Stimulated activated CD4-positive, alpha-beta T cell treated with anti-CD3 and anti-CD28 coated beads, Interleukin-4, amount 100 ng/mL, for 4 hours (primary cell): ENCODE data around the gene HIF1AN.
A peak's percentile ranks its signal among the peaks of the same experiment; 100 is the strongest.

Source experiments
- DNase-seq, 2 experiments: peaks; one replicate each; pipeline ENCODE4 v3.0.0-alpha.2; 2020

HIF1AN gene

DNA sequence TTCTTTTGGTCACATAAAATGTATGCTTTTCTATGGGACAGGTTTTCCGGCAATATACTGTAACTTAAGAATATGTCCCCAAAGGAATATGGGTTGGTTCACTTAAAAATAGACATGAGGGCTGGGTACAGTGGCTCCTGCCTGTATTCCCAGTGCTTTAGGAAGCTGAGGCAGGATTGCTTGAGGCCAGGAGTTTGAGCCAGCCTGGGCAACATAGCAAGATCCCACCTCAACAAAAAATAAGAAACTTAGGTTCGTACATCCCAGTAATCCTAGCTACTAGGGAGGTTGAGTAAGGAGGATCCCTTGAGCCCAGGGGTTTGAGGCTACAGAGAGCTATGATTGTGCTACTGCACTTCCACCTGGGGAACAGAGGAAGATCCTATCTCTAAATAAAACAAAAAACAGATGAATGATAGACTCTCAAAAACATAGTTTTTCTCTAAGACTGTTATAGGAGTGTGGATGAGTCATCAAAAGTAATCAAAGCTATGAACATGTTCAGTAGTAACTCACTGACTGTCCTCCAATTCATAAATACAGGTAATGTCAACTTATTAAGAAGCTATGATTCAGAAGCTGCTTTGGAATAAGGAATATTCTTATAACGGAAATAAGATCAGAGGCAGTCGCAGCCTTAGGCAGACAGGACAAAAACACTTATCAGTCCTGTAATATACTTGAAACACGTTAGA lies 13.5 kb upstream of the HIF1AN start:
- no peak for DNase-seq

DNA sequence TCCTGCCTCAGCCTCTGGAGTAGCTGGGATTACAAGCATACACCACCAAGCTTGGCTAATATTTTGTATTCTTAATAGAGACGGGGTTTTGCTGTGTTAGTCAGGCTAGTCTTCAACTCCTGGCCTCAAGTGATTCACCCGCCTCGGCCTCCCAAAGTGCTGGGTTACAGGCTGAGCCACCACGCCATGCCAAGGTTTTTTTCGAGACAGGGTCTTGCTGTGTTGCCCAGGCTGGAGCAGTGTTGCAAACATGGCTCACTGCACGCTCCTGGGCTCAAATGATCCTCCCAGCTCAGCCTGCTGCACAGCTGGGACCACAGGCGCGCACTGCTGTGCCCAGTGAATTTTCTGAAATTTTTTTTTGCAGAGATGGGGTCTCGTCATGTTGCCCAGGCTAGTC lies 12.8 kb upstream of the HIF1AN start:
- no peak for DNase-seq

DNA sequence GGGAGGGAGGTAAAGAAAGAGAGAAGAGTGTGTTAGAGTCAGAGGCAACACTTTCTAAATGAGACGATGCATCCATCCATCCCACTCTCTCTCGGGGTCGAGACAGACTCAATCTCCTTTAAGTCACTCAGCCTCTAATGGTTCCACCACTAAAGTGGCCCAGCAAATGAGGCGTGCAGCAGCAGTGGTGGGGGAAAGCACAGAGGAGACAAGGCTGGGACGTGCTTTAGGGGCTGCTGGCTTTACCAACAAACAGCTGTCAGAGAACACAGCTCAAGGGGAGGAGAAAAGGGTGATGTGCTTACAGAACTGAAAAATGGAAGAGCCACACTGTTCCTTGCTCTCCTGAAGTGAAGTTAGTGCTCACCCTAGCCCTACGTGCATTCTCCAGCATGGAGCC lies 11.5 kb upstream of the HIF1AN start:
- DNase-seq, result no peak

DNA sequence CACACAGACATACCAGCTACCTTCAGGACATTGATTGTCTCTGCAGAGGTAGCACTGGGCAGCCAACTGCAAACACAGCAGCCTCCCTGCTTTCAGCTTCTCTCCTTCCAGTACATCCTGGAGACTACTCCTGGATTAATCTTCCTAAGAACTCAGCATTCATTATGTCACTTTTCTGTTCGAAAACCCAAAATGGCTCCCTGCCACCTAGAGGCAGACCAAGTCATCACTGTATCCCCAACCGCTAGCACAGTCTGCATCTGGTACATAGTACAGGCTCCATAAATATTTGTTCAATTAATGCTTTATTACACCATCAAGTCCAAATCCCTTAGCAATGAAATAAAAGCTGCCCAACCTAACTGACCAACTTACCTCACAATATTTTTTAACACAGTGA lies 11.1 kb upstream of the HIF1AN start:
- no peak for DNase-seq

DNA sequence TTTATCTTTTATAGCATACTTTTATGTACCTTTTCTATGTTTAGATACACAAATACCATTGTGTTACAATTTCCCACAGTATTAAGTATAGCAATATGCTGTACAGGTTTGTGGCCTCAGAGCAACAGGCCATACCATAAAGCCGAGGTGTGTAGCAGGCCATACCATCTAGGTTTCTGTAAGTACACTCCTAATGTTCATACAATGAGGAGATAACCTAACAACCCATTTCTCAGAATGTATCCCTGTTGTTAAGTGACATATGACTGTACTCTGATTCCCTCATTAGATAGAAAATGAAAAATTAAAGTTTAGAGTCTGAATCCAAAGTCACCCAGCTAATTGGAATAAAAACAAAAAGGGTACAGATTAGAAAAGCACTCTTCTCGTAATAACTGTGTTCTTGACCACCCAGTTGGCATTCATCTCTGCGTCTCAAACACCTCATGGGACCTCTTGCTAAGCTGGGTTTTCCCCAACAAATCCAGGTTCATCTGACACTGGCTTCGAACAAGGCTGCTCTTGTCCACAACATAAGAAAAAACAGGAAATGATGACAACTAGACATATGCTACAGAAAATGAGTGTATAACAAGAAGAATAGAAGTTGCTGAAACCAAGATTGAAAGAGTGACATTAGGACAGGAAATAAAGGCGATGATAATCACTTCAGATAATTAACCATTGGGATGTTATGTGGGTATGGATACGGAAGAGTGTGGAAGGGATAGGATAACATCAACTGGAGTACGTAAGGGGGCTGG lies 7.4 kb upstream of the HIF1AN start:
- DNase-seq, result no peak

DNA sequence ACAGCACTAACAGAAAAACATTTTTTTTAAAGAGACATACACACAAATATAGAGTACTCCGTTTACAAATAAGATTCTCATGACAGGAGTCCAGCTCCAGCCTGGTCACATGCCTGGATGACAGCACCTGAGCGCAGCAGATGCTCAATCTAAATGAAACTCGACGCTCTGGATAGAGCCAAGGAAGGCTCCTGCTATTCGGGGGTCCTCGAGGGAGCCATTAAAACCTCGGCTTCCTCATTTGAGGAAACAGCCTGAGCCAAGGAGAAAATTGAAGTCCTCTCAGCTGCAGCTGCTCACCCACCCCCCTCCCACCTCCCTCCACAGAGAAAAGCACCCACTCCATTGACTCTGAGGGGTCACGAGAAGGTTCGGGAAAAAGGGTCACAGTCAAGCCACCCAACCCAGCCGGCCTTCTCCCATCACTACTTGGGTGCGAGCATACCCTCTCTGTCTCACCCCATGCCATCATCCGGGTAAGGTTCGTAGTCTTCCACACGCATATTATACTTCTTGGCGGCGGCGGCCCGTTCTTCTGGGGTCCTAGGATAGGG lies 6.7 kb upstream of the HIF1AN start:
- DNase-seq, result no peak

DNA sequence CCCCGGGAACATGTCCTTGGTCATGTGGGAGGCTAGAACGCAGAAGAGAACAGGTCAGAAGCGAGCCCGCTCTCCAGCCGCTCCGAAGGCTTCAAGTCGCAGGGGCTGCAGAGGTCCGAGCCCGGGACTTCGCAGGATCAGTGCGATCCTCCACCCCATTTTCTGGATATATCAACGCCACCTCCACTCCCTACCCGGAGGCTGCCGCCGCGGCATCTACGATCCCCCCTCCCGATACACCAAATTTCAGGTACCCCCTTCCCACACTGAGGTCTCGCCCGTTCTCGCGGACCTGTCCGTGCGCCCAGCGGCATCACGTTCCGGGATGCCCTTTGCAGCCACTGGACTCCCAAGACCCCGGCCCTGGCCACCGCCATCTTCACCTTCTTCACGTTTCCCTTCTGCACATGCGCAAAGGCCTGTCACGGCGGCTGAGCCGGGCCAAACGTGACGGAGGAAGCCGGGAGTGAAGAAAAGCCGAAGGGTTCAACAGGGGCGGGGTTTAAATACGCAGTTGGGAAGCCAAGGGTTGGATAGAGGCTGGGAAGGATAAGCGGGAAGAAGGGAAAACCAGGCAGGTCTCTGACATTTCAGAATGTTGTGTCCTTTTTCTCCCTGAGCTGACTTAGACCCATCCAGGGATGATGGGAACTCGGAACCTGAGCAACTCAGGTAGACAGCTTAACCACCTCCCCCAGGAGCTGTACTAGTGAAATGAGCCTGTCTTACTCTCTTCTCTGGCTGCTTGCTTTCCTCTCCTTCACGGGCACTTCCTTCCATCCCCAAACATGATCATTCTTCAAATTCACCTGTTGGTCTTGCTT lies 6.1 kb upstream of the HIF1AN start, which contains the start of gene NDUFB8:
Gene NDUFB8, minus strand, starts transcription at position 397 of the 824 bp plus-strand sequence. Its CDS starts 20 bp downstream, at position 377.
- DNase-seq, result peak; percentile 82 to 84

DNA sequence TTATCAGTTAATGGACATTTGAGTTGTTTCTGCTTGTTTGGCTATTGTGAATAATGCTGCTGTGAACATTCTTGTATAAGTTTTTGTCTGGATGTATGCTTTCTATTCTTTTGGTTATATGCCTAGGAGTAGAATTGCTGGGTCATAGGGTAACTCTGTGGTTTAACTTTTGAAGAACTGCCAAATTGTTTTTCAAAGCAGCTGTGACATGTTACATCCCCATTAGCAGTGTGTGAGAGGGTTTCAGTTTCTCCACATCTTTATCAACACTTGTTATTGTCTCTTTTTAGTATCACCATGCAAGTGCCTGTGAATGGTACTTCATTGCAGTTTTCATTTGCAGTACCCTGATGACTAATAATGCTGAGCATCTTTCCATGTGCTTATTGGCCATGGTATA lies 4.0 kb upstream of the HIF1AN start:
- DNase-seq, result no peak

DNA sequence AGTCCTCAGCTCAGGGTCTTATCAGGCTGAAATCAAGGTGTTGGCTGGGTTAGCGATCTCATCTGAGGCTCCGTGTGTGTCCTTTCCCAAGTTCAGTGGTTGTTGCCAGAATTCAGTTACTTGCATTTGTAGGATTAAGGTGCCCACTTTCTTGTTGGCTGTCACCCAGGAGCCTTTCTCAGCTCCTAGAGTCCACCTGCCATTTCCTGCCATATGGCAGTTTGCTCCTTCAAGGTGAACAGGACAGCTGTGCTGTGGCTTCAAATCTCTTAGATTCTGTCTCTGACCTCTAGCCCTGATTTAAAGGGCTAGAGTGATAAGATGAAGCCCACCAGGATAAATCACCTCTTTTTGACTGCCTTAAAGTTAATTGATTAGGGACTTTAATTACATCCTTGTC lies 1.0 kb upstream of the HIF1AN start:
- DNase-seq, result no peak

DNA sequence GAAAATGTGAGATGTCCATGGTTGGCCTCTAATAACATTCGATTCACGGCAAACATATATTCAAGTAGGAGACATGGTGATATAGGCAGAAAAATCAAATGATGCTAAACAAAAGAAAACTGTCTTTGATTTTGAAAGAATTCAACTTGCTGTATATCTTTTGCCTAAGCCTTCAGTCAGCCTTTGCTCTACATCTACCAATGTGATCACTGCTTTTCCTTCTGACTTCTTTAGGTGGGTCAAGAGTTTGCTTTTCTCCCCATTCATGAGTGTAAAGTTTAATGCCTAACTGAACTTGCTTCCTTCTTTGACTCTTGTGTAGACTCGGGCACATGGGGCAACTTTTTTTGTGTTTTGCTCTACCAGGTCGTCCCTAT lies 417 bp upstream of the HIF1AN start:
- DNase-seq, result no peak

DNA sequence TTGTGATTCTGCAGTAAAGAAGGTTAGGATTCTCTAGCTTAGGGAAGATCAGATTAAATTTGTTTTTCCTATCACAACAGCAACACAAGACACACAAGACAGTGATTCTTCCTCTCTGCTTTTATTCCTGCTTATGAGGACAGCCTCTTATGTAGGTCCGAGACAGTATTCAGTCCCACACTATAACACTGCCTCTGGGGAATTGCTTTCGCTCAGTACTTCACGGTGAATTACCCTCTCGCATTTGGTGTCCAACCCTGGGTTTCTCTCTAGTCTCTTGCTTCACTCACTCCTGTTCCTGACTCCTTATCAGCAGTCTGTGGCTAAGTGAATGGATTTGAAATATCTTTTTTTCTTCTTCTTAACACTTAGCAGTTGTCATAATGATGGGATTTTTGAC lies 1.7 kb downstream of the HIF1AN start:
- no peak for DNase-seq

DNA sequence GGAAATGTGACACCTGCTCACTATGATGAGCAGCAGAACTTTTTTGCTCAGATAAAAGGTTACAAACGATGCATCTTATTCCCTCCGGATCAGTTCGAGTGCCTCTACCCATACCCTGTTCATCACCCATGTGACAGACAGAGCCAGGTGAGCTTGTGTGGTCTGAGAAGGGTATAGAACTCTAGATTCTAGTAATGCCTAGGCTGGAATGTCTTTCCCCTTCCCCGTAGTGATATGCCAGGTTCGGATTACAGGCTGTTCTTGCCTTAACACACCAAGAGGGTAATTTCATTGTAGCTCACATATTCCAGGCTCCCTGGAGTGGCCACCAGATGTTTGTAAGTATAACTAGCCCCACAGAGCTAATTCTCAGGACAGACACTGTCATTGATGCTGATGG lies 9.2 kb downstream of the HIF1AN start:
- no peak for DNase-seq

DNA sequence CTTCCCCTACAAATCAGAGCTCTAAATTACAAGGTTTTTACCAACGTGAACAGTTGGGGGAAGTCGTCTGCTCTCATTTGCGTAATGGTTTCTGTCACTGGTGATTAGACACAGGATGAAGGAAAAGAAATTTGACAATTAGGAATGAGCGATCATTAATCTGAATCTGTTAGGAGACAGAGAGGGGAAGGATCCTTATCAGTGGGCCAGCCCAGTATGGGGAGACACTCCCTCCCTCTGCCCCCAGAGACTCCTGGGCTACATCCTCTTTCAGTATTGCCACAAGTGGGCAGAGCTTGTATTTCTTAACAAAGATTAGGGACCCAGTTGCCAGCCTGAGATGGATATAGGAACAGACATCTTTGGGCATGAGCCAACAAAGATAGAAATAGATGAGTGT lies 15.5 kb downstream of the HIF1AN start:
- DNase-seq, result no peak

DNA sequence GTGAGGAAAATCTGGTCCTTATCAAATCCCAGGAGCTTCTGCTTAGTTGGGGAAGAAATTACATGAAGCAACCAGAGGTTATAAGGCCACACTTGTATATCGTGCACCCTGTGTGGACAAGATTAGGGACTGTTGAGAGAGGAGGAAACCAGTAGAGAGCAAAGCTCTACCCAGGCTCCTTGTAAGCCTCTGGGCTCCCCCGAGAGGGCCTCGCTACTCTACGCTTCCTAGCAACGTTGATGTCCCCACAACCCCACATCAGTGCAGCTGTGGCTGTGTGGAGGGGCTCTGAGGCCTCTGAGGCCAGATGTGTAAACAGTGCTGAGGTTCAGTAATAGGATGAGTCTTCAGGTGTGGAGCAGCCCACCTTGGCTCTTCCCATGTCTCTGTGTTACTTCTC lies 16.0 kb downstream of the HIF1AN start:
- no peak for DNase-seq

DNA sequence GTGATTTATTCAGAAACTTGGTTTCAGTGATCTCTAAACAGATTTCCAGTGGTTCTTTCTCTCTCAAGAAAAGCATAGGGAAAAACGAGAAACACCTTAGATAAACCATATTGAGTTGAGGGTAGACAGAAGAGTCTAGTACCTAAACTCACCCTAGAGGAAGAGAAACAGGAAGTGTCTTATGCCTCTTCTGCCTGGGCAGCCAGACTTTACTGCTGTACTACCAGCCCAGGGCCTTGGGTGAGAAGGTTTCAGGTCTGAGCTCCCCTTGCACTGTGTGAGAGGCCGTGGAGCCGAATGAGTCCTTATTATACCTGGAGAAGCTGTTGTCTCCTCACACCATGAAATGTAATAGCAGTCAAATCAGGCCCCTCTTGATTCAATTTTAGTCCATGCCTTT lies 18.2 kb downstream of the HIF1AN start:
- DNase-seq, result no peak

DNA sequence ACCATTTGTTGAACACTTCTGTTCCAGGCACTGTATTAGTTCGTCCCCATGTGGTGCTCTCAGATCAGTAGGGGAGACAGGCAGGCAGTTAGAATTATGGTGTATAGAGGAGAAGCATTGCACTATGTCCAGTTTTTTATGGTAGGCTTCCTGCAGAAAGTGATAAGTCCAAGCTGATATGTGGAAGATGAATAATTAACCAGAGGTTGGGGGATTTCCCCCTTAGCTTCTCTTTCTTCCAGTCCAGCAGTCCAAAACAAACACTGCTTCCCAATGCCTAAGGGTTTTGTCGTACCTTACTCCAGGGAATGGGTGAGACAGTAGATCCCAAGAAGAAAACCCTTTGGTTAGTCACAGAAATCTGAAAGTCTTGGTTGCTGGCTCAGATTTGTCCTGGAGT lies 19.2 kb downstream of the HIF1AN start:
- no peak for DNase-seq

DNA sequence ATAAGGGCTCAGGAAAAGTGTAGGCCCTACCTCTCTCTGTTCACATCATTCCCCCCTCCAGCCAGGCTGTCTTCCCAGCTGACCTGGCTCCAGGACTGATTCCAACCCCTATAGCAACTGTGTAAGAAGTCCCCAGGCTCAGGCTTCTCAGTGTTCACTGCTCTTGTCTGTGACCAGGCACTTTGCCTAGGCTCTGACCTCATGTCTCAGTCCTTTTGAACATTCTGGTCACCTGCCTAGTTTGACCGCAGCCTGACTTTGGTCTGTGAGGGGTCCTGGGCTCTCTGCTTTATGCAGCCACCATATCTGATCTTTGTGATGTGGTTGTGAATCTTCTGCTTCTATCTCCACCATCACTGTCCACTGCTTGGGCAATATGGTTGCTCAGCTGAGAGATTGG lies 24.5 kb downstream of the HIF1AN start:
- no peak for DNase-seq

DNA sequence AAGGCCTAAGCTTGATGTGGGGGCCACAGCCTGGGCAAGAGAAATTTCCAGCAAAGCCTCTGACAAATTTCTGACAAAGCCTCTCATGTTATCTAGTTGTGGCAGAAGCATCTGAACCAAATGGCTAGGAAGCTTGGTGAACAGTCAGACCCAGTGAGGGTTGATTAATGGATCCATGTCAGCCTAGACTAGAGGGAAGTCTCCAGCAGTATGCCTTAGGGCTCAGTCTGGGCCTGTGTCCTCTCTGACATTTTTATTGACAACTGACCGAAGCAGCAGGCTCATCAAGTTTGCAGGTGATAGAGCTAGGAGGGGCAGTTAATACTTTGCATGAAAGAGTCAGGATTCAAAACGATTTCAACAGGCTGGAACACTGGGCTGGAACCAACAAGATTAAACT lies 25.3 kb downstream of the HIF1AN start:
- no peak for DNase-seq

DNA sequence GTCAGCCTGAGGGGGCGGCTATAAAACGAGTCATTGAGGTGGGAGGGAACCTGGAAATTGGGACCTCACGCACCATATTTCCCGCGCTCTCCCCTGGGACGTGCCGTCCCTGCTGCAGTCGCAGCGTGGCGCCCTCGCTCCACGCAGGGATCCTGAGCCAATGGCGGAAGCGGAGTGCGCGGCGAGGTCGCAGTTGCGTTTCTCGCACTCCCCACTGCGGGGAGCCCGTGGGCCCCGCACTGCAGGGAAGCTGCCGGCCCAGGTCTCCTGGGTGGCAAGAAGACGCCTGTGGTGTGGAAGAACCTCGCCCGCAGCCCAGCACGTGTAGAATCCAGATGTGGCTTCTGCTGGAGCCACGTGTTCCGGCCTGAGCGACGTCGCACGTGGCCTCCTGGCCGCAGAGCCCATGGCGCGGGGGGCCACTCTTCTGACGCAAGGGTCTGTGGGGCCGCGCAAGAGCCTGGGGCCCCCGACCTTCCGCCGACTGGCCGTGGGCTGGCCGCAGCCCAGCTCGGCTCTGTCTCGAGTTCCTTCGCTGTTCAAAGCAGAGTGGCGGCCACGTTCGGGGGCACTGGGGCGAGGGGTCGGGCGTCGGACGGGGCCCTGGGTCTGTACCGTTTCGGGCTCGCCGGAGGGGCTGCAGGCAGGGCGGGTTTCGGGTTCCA lies 26.4 kb downstream of the HIF1AN start:
- DNase-seq, result peak; percentile 75 to 77

DNA sequence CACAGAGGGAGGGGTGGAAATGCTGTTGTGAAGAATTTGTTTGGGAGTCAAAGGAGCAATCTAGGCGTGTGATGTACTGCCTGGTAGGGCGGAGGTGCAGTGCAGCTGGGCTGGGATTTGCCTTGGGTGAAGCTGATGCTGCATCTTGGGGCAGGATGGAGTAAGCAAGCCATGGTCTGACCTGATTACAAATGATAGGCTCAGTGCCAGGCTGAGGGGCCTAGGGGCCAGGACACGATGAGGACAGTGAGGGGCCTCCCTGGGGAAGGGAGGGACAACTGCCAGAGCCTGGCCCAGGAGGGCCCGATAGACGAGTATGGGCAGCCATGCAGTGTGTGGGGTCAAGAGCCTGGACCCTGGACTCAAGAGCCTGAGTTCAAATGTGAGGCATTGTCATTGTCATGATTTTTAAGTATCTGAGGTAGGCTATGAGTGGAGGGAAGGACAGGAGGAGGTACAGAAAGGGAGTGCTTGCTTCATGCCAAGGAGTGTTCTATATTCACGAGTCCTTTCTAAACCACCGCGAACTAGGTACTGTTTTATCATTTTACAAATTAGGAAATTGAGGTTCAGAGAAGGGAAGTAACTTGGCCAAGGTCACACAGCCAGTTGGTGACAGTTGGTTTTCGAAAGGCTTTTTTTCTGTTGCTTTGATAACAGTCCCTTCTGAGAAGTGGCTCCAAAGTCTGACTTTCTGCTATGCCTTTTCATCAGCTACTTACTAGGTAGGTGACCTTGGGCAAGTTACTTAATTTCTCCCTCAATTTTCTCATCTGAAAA lies 29.7 kb downstream of the HIF1AN start:
- DNase-seq, result no peak

DNA sequence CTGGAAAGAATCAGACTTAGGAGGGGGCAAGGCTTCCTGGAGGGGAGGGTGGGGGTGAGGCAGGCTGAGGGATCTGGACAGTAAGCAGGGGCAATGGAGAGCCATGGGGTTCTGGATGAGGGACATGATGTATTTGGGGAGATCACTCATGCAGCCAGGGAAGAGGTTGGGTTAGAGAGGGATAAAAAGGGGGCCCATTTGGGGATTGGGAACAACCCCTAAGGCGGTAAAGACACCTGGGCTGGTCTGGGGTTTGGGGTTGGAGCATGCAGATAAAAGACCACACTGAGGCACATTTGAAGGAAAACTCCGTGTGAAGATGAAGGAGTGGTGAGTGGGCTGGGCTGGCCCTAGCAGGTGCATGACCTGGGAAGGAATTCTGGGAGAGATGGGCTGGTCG lies 30.8 kb downstream of the HIF1AN start:
- no peak for DNase-seq

DNA sequence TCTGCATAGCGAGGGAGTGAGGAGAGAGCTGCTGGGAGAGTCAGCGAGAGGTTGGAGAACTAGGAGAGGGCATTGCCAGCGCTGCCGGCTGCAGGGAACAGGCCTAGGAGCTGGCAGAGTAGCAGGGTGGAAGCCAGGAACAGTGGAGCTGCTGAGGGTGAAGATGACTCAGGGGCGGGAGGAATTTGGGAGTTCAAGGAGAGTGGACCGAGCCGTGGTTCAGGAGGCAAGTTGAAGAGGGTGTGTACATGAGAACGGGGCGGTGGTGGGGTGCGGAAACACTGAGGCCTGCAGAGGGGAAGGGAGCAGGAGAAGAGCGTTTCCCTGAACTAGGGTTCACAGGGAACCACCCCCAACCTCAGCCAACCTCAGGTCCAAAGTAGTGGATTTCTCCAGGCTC lies 31.5 kb downstream of the HIF1AN start:
- no peak for DNase-seq
